Kidney (tissue), 14 donors: ENCODE data around the gene MRTFB. TPM values are rescaled to one million over a fixed set of nuclear protein-coding genes. Genes with fewer than 3 reads are reported as not detected.
A peak's percentile ranks its signal among the peaks of the same experiment; 100 is the strongest.

Experiments
- DNase-seq, 5 donors: peaks; one replicate each; pipeline ENCODE4 v3.0.0-alpha.2; 2013 to 2020
- FAIRE-seq: peaks from 2 replicates; lab custom pipeline; 2012; peaks lifted over from hg19 to GRCh38; lab: Jason Lieb, UNC
- H3K27ac ChIP-seq, 2 donors: one replicate each; pipeline ENCODE4 v1.7.0; 2013; ENCODE audit warnings: low read depth in 2 of 2, low read length in 2 of 2, inconsistent platforms in 1 of 2
- H3K27me3 ChIP-seq: one replicate; pipeline ENCODE4 v1.7.1; 2013; ENCODE audit warnings: low read length, inconsistent platforms; ENCODE audit not compliant: control insufficient read depth, insufficient read depth
- H3K36me3 ChIP-seq, 3 donors: one replicate each; pipeline versions ENCODE4 v1.7.0 to v1.7.1; 2013; ENCODE audit warnings: low read length in 3 of 3, control low read depth in 1 of 3, inconsistent platforms in 1 of 3; ENCODE audit not compliant: insufficient read depth in 3 of 3, control insufficient read depth in 2 of 3
- H3K4me1 ChIP-seq, 3 donors: one replicate each; pipeline versions ENCODE4 v1.7.0 to v1.7.1; 2013; ENCODE audit warnings: low read length in 3 of 3, inconsistent platforms in 1 of 3, low read depth in 1 of 3; ENCODE audit not compliant: control insufficient read depth in 2 of 3, insufficient read depth in 2 of 3
- H3K4me3 ChIP-seq, 3 donors: one replicate each; pipeline versions ENCODE4 v1.7.0 to v1.8.1; 2013; ENCODE audit warnings: low read length in 3 of 3, control low read depth in 1 of 3, inconsistent platforms in 1 of 3
- H3K9ac ChIP-seq, 3 donors: one replicate each; pipeline versions ENCODE4 v1.7.0 to v1.7.1; 2013; ENCODE audit warnings: low read length in 3 of 3, control low read depth in 1 of 3, inconsistent platforms in 1 of 3
- H3K9me3 ChIP-seq, 3 donors: one replicate each; pipeline versions ENCODE4 v1.7.0 to v1.7.1; 2013; ENCODE audit warnings: low read length in 3 of 3, control low read depth in 1 of 3, inconsistent platforms in 1 of 3; ENCODE audit not compliant: control insufficient read depth in 2 of 3, insufficient read depth in 1 of 3
- intact Hi-C: fragments of 100-400 bp; cut with DNase I; formaldehyde crosslinking; loops from one replicate; pipeline ENCODE4 v1.11.1; 2022
- polyA plus RNA-seq: library from polyadenylated mRNA; stranded (reverse); fragments of 350-450 nt; fragmentation: Illumina TruSeq; extraction: RNeasy Lipid Tissue Mini Kit (QIAGEN cat#74804); gene quantifications from one replicate; pipeline ENCODE4 v1.2.3, GENCODE V29; 2014; ENCODE audit warnings: low read depth, low replicate concordance; ENCODE audit not compliant: insufficient read depth
- total RNA-seq: library from RNA; stranded (reverse); fragmentation: NEBNext Ultra II Directional; extraction: Animal tissue kit (Norgen Biotek cat#: 25700); gene quantifications from one replicate; pipeline ENCODE4 v1.2.1, GENCODE V29; 2021
- TF ChIP-seq, protein P1 (sequence below): IDR thresholded peaks from 3 replicates; pipeline ENCODE4 v1.5.1; 2012; ENCODE audit warnings: mild to moderate bottlenecking, moderate library complexity, borderline replicate concordance; ENCODE audit not compliant: insufficient read depth; ENCODE audit errors: extremely low read depth
- donor health status: control.
- donor health status: control.
- donor health status: control.
- donor health status: control.
- donor health status: control.
- donor health status: DM: yes; HTN: yes; CAD: no.
- donor health status: Normal renal cell carcinoma (clear cell type).

Gene MRTFB
- total and polyA plus RNA-seq, 2 donors from 2014 or later, result 5.1 to 51.0 TPM

DNA sequence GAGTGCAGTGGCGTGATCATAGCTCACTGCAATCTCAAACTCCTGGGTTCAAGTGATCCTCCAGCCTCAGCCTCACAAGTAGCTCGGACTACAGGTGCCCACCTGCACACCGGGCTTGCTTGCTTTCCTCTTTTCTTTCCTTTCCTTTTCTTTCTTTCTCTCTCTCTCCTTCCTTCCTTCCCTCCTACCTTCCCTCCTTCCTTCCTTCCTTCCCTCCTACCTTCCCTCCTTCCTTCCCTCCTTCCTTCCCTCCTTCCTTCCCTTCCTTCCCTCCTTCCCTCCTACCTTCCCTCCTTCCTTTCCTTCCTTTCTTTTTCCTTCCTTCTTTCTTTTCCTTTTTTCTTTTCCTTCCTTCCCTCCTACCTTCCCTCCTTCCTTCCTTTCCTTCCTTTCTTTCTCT, 225.5 kb downstream of the MRTFB start:
- Histone ChIP-seq H3K27me3 (no peaks in the 10 kb centered on the region), H3K36me3 (no peaks in the 10 kb centered on the region), H3K9me3 (no peaks in the 10 kb centered on the region), H3K27ac (no peak overlapping the region), H3K4me1 (peaks cover 0 to 3% (median 0%) of the 10 kb centered on the region in 3 donors), H3K4me3 (no peak overlapping the region), H3K9ac (no peak overlapping the region)
- intact Hi-C loops, result no loop called here
- TF ChIP-seq, protein P1, sequence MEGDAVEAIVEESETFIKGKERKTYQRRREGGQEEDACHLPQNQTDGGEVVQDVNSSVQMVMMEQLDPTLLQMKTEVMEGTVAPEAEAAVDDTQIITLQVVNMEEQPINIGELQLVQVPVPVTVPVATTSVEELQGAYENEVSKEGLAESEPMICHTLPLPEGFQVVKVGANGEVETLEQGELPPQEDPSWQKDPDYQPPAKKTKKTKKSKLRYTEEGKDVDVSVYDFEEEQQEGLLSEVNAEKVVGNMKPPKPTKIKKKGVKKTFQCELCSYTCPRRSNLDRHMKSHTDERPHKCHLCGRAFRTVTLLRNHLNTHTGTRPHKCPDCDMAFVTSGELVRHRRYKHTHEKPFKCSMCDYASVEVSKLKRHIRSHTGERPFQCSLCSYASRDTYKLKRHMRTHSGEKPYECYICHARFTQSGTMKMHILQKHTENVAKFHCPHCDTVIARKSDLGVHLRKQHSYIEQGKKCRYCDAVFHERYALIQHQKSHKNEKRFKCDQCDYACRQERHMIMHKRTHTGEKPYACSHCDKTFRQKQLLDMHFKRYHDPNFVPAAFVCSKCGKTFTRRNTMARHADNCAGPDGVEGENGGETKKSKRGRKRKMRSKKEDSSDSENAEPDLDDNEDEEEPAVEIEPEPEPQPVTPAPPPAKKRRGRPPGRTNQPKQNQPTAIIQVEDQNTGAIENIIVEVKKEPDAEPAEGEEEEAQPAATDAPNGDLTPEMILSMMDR, result no peak
- DNase-seq (peak in 1 of 5 donors; percentile 7), FAIRE-seq (no peak)

DNA sequence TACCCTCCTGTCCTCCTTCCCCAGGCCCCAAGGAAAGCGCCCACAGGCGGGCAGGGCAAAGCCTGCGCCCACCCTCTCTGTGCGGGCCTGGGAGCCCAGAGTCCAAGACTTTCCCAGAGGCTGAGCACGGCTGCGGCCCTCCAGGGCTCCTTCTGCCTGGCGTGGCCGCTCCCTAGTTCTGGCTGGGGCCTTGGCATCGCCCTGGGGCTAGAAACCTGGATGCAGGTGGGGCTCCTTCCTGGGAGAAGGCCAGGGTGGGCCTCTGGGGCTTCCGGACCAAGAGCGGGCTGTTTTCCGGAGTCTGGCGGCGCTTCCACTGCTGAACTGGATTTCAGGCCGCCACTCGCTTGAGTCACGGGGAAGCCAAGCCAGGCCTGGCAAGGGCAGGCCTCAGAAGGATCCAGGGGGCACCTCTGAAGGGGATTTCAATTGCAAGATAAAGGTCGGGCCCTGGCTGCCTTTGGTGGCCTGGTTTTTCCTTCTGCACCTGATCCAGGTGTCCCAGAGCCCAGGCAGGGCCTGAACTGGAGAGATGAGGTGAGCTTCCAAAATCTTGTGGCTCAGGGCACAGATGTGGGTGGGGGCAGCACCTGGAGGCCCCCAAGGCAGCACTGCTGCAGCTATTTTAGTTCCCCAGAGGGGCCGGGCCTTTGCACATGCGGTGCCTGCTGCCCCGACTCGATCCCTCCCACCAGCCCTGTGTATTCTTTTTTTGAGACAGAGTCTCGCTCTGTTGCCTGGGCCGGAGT, 227.4 kb downstream of the MRTFB start:
- no peak overlapping the region for H3K27ac ChIP-seq
- TF ChIP-seq, protein P1, result no peak
- no peak overlapping the region for H3K9ac ChIP-seq
- intact Hi-C loops, result no loop called here
- FAIRE-seq, result no peak
- DNase-seq, result peak in 1 of 5 donors; percentile 66
- H3K4me3 ChIP-seq, result no peak overlapping the region
- peaks cover 0 to 3% (median 0%) of the 10 kb centered on the region in 3 donors for H3K4me1 ChIP-seq
- no peaks in the 10 kb centered on the region for H3K36me3 ChIP-seq
- no peaks in the 10 kb centered on the region for H3K9me3 ChIP-seq
- H3K27me3 ChIP-seq, result no peaks in the 10 kb centered on the region

DNA sequence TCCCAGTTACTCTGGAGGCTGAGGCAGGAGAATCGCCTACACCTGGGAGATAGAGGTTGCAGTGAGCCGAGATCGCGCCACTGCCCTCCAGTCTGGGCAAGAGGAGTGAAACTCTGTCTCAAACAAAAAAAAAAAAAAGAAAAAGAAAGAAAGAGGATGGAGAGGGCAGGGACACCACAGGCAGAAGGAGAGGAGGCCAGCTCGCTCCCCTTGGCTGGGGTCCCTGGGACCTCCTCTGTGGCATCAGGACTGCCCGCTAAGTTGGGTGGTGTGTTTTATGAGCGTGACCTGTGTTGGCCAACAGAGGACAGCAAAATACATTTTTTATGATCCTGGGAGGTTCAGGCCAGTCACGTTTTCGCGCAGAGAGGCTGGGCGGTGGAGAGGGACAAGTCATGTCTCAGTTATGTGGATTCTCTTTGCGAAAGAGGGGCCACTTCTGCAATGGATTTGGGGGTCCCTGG, 229.6 kb downstream of the MRTFB start:
- Histone ChIP-seq H3K9me3 (no peaks in the 10 kb centered on the region), H3K9ac (no peak overlapping the region), H3K4me3 (peak overlapping the region in 1 of 3 donors; percentile 71), H3K27me3 (no peaks in the 10 kb centered on the region), H3K36me3 (no peaks in the 10 kb centered on the region), H3K4me1 (peaks cover 0 to 3% (median 0%) of the 10 kb centered on the region in 3 donors), H3K27ac (no peak overlapping the region)
- TF ChIP-seq, protein P1, result peak; percentile 70
- FAIRE-seq, result no peak
- peak; percentile 66 to 87 (median 81) for DNase-seq
- intact Hi-C loops, result loop anchor here (10.0 kb wide), 1 partner anchor 224 kb away; no protein-coding TSS in a partner anchor
